Measurements from ENCODE around the gene MRPS15. TPM values are rescaled to one million over a fixed set of nuclear protein-coding genes. Genes with fewer than 3 reads are reported as not detected.

Gene MRPS15
- polyA plus RNA-seq, 1 experiment: 34.4 TPM

- no peaks in the 10 kb centered on the region for H3K27me3 ChIP-seq (ENCODE audit: control insufficient read depth, insufficient read depth, low read length)
- TF ChIP-seq CTCF (IDR thresholded peaks at IDR 0.05; ENCODE audit: insufficient read depth, low read depth, low read length): no peak
- CTCF ChIA-PET: interaction anchor here (2.3 kb wide), 1 partner anchor 34 kb away, joined by 7 read pairs; no protein-coding TSS in a partner anchor
- H3K4me3 ChIP-seq (ENCODE audit: low read depth, low read length): no peak within 1 kb of the TSS
- H3K36me3 ChIP-seq (ENCODE audit: control insufficient read depth, insufficient read depth, low read length): no peaks in the 10 kb centered on the region
- DNase-seq (ENCODE audit: low read depth): no peak
- POLR2A ChIA-PET: no interaction called here
These were observed 18.7 kb upstream of the MRPS15 start, which contains the start of gene CSF3R for GRCh38 chr1:36482724-36483388. Gene CSF3R (minus strand): TSS chr1:36482913. CDS start chr1:36479496, 3,417 bp downstream.

- Histone ChIP-seq H3K27me3 (ENCODE audit: control insufficient read depth, insufficient read depth, low read length) (no peaks in the 10 kb centered on the region), H3K36me3 (ENCODE audit: control insufficient read depth, insufficient read depth, low read length) (no peaks in the 10 kb centered on the region), H3K4me3 (ENCODE audit: low read depth, low read length) (no peak overlapping the region)
- DNase-seq (ENCODE audit: low read depth): no peak
- ChIA-PET POLR2A (no interaction called here), CTCF (interaction anchor here (2.3 kb wide), 1 partner anchor 35 kb away, joined by 7 read pairs; no protein-coding TSS in a partner anchor)
- no peak for TF ChIP-seq CTCF (IDR thresholded peaks at IDR 0.05; ENCODE audit: insufficient read depth, low read depth, low read length)
These were observed 17.9 kb upstream of the MRPS15 start for GRCh38 chr1:36481771-36482723.

- POLR2A ChIA-PET: no interaction called here
- Histone ChIP-seq H3K27me3 (ENCODE audit: control insufficient read depth, insufficient read depth, low read length) (no peaks in the 10 kb centered on the region), H3K4me3 (ENCODE audit: low read depth, low read length) (no peak overlapping the region), H3K36me3 (ENCODE audit: control insufficient read depth, insufficient read depth, low read length) (no peaks in the 10 kb centered on the region)
- DNase-seq (ENCODE audit: low read depth): no peak
- TF ChIP-seq CTCF (IDR thresholded peaks at IDR 0.05; ENCODE audit: insufficient read depth, low read depth, low read length): no peak
- CTCF ChIA-PET: interaction anchor here (0.7 kb wide), 1 partner anchor 14 kb away, joined by 3 read pairs; no protein-coding TSS in a partner anchor
These were observed 16.9 kb upstream of the MRPS15 start for GRCh38 chr1:36481091-36481490.

GRCh38 chr1:36480161-36480560 is 16.0 kb upstream of the MRPS15 start:
- no peak for TF ChIP-seq CTCF (IDR thresholded peaks at IDR 0.05; ENCODE audit: insufficient read depth, low read depth, low read length)
- POLR2A ChIA-PET: no interaction called here
- no peak overlapping the region for H3K4me3 ChIP-seq (ENCODE audit: low read depth, low read length)
- CTCF ChIA-PET: interaction anchor here (2.2 kb wide), 1 partner anchor 36 kb away, joined by 9 read pairs; no protein-coding TSS in a partner anchor
- H3K27me3 ChIP-seq (ENCODE audit: control insufficient read depth, insufficient read depth, low read length): 0 out of 2 replicates have a peak, but pooled peaks cover 1% of the 10 kb centered on the region
- no peak for DNase-seq (ENCODE audit: low read depth)
- H3K36me3 ChIP-seq (ENCODE audit: control insufficient read depth, insufficient read depth, low read length): no peaks in the 10 kb centered on the region
